SU-DHL-6 (cell line): ENCODE data around the gene AGPS.

ENCODE experiments used
- H2AFZ ChIP-seq: fragments of 200-600 bp; sonication (generic); 2 replicates; pipeline ENCODE4 v1.6.1; 2014; ENCODE audit warnings: low read depth, mild to moderate bottlenecking, moderate library complexity, mixed read lengths, antibody characterized with exemption, low read length; ENCODE audit not compliant: severe bottlenecking
- H3F3A ChIP-seq: fragments of 200-600 bp; shearing (Covaris generic); 2 replicates; pipeline ENCODE4 v1.6.0; 2016; ENCODE audit warnings: antibody characterized with exemption, mild to moderate bottlenecking; ENCODE audit not compliant: insufficient read depth
- H3K27ac ChIP-seq: fragments of 200-600 bp; sonication (generic); 2 replicates; pipeline ENCODE4 v1.5.1; 2016; ENCODE audit warnings: low read depth, mild to moderate bottlenecking, low read length, moderate library complexity, mixed read lengths
- H3K27me3 ChIP-seq: fragments of 200-600 bp; sonication (generic), shearing (Covaris generic); 2 replicates; pipeline ENCODE4 v1.6.0; 2014; ENCODE audit warnings: mild to moderate bottlenecking, low read length
- H3K36me3 ChIP-seq: fragments of 200-600 bp; sonication (generic); 2 replicates; pipeline ENCODE4 v1.6.1; 2014; ENCODE audit warnings: mild to moderate bottlenecking, low read length, mixed read lengths
- H3K4me2 ChIP-seq: fragments of 300-600, 200-600 bp; shearing (Covaris generic), sonication (generic); 2 replicates; pipeline ENCODE4 v1.6.0; 2014; ENCODE audit warnings: low read length, low read depth, mild to moderate bottlenecking; ENCODE audit not compliant: poor library complexity, severe bottlenecking
- H3K4me3 ChIP-seq: fragments of 200-600 bp; sonication (generic); 2 replicates; pipeline ENCODE4 v1.5.1; 2014; ENCODE audit warnings: antibody characterized with exemption, low read length, mild to moderate bottlenecking, mixed read lengths; ENCODE audit not compliant: insufficient read depth, poor library complexity, severe bottlenecking
- H3K79me2 ChIP-seq: fragments of 200-600 bp; sonication (generic); 2 replicates; pipeline ENCODE4 v1.6.1; 2014; ENCODE audit warnings: mild to moderate bottlenecking, low read length, moderate library complexity; ENCODE audit not compliant: insufficient read depth
- H3K9ac ChIP-seq: fragments of 200-600 bp; sonication (generic); 2 replicates; pipeline ENCODE4 v1.7.0; 2014; ENCODE audit warnings: mild to moderate bottlenecking, low read length
- H3K9me2 ChIP-seq: fragments of 200-600 bp; sonication (generic); replicated peaks from 2 replicates; pipeline ENCODE4 v1.6.1; 2014; ENCODE audit warnings: low read length; ENCODE audit not compliant: insufficient read depth
- H3K9me3 ChIP-seq: fragments of 200-600 bp; sonication (generic); 2 replicates; pipeline ENCODE4 v1.6.1; 2014; ENCODE audit warnings: low read length, mixed read lengths; ENCODE audit not compliant: insufficient read depth
- H4K20me1 ChIP-seq: fragments of 200-600 bp; sonication (generic); 2 replicates; pipeline ENCODE4 v1.6.1; 2014; ENCODE audit warnings: low read depth, mild to moderate bottlenecking, antibody characterized with exemption, low read length, moderate library complexity, mixed read lengths
- CTCF ChIP-seq: fragments of 200-600 bp; sonication (generic); IDR thresholded peaks from one replicate; pipeline ENCODE4 v1.5.1; 2017; ENCODE audit warnings: antibody characterized with exemption, mild to moderate bottlenecking, low read length, moderate library complexity; ENCODE audit not compliant: insufficient read depth, poor library complexity, severe bottlenecking
- EZH2phosphoT487 ChIP-seq: fragments of 200-600 bp; sonication (generic), shearing (Covaris generic); conservative IDR thresholded peaks from 2 replicates; pipeline ENCODE4 v1.6.1; 2018; ENCODE audit warnings: mild to moderate bottlenecking, antibody characterized with exemption, low read length, moderate library complexity, mixed read lengths

The AGPS gene

DNA sequence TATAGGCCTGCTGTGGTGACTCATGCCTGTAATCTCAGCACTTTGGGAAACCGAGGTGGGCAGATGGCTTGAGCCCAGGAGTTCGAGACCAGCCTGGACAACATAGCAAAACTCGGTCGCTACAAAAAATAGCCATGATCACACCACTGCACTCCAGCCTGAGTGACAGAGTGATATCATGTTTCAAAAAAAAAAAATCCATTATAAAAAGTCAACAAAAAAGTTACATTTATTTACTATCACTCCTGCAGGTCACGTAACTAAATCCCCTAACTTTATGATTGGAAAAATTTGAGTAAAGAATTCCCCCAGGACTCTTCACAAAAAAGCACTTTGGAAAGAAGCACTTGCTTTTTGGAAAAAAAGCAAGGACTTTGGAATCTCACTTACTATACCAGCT is 46.4 kb upstream of the AGPS start:
- Histone ChIP-seq H4K20me1 (no peaks in the 10 kb centered on the region), H3K4me2 (no peak overlapping the region), H3K36me3 (no peaks in the 10 kb centered on the region), H3K9me2 (no peaks in the 10 kb centered on the region), H3K9me3 (no peaks in the 10 kb centered on the region), H3K4me3 (no peak overlapping the region), H2AFZ (no peak overlapping the region), H3K27ac (no peak overlapping the region), H3K27me3 (no peaks in the 10 kb centered on the region), H3K79me2 (no peaks in the 10 kb centered on the region), H3K9ac (no peak overlapping the region), H3F3A (no peaks in the 10 kb centered on the region)
- TF ChIP-seq EZH2phosphoT487 (no peak), CTCF (no peak)

- H3K9me2 ChIP-seq = no peaks in the 10 kb centered on the region
- no peak overlapping the region for H3K27ac ChIP-seq
These were observed 45.0 kb upstream of the AGPS start for GRCh38 chr2:177347570-177347969.

DNA sequence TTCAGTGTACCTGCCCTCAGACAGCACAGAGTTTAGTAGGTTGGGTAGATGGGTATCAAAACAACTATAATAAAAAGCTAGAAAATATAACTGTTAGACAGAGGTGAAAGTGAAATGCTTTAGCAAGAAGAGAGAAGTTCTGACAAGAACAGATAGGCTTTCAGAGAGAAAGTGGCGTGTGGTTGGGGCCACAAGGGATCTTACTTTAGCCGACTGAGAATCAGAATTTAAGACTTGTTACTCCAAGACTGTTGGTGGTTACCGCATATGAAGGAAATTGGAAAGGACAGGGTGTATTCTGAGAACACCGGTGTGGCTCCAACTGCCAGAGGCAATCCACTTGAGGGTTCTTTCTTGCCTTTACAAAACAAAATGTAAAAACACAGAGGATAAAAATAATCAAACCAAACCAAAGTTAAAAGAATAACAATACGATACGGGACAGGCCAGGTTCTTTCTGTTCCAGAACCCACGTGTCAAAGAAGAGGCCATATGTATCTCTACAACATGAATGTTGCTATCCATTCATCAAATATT is 44.4 kb upstream of the AGPS start:
- no peak overlapping the region for H2AFZ ChIP-seq
- H3F3A ChIP-seq = peaks cover 3% of the 10 kb centered on the region; the same call in 1 of the 2 replicates
- no peaks in the 10 kb centered on the region for H4K20me1 ChIP-seq
- no peak overlapping the region for H3K27ac ChIP-seq
- H3K4me2 ChIP-seq = no peak overlapping the region
- no peaks in the 10 kb centered on the region for H3K27me3 ChIP-seq
- no peak overlapping the region for H3K9ac ChIP-seq
- H3K9me3 ChIP-seq = no peaks in the 10 kb centered on the region
- TF ChIP-seq CTCF = no peak
- TF ChIP-seq EZH2phosphoT487 = no peak
- no peaks in the 10 kb centered on the region for H3K79me2 ChIP-seq
- H3K9me2 ChIP-seq = no peaks in the 10 kb centered on the region
- no peaks in the 10 kb centered on the region for H3K36me3 ChIP-seq
- no peak overlapping the region for H3K4me3 ChIP-seq

More at GRCh38 chr2:177347570-177347969, 45.0 kb upstream of the AGPS start:
- Histone ChIP-seq H3K9me3 (no peaks in the 10 kb centered on the region), H3F3A (peaks cover 3% of the 10 kb centered on the region; the same call in 1 of the 2 replicates), H3K27me3 (no peaks in the 10 kb centered on the region), H3K79me2 (no peaks in the 10 kb centered on the region), H3K36me3 (no peaks in the 10 kb centered on the region), H4K20me1 (no peaks in the 10 kb centered on the region), H2AFZ (no peak overlapping the region), H3K9ac (no peak overlapping the region), H3K4me3 (no peak overlapping the region), H3K4me2 (no peak overlapping the region)
- TF ChIP-seq EZH2phosphoT487 (no peak), CTCF (no peak)
